Measurements from ENCODE around the gene FAP. TPM values are rescaled to one million over a fixed set of nuclear protein-coding genes. Genes with fewer than 3 reads are reported as not detected.

The FAP gene
- total RNA-seq, 1 experiment from 2014 or later = 0.61 TPM

- BruUV-seq (replicated peaks) = no TSS peak
- intact Hi-C loops (cut with micrococcal nuclease; ENCODE audit: unreplicated experiment) = no loop called here
- Mint-ChIP-seq H3K36me3 (ENCODE audit: insufficient read depth, unreplicated experiment) (no peaks in the 10 kb centered on the region), H3K27me3 (ENCODE audit: unreplicated experiment) (peaks cover 15% of the 10 kb centered on the region), H3K4me1 (ENCODE audit: low read depth, unreplicated experiment) (no peaks in the 10 kb centered on the region), H3K9me3 (ENCODE audit: low read depth, unreplicated experiment) (no peaks in the 10 kb centered on the region), H3K27ac (ENCODE audit: unreplicated experiment) (no peak overlapping the region), H3K4me3 (ENCODE audit: low read depth, unreplicated experiment) (no peak overlapping the region)
- CTCF ChIA-PET = interaction anchor here (0.6 to 1.1 kb wide), 2 partner anchors 119 to 615 kb away, joined by 3 to 4 read pairs; no protein-coding TSS in a partner anchor
- no peak for TF ChIP-seq CTCF (IDR thresholded peaks at IDR 0.05; ENCODE audit: unreplicated experiment)
- no peak for DNase-seq
Measured at GRCh38 chr2:162126527-162126926, 116.7 kb downstream of the FAP start.

- Mint-ChIP-seq H3K27me3 (ENCODE audit: unreplicated experiment) (peaks cover 15% of the 10 kb centered on the region), H3K4me1 (ENCODE audit: low read depth, unreplicated experiment) (no peaks in the 10 kb centered on the region), H3K36me3 (ENCODE audit: insufficient read depth, unreplicated experiment) (no peaks in the 10 kb centered on the region), H3K4me3 (ENCODE audit: low read depth, unreplicated experiment) (no peak overlapping the region), H3K9me3 (ENCODE audit: low read depth, unreplicated experiment) (no peaks in the 10 kb centered on the region), H3K27ac (ENCODE audit: unreplicated experiment) (no peak overlapping the region)
- DNase-seq = no peak
- TF ChIP-seq CTCF (IDR thresholded peaks at IDR 0.05; ENCODE audit: unreplicated experiment) = no peak
- CTCF ChIA-PET = interaction anchor here (0.6 to 1.1 kb wide), 2 partner anchors 118 to 615 kb away, joined by 3 to 4 read pairs; no protein-coding TSS in a partner anchor
- intact Hi-C loops (cut with micrococcal nuclease; ENCODE audit: unreplicated experiment) = no loop called here
- BruUV-seq (replicated peaks) = no TSS peak
Measured at GRCh38 chr2:162126111-162126519, 117.1 kb downstream of the FAP start.

GRCh38 chr2:162125138-162125537 is 118.1 kb downstream of the FAP start:
- Mint-ChIP-seq H3K4me1 (ENCODE audit: low read depth, unreplicated experiment) (no peaks in the 10 kb centered on the region), H3K36me3 (ENCODE audit: insufficient read depth, unreplicated experiment) (no peaks in the 10 kb centered on the region), H3K4me3 (ENCODE audit: low read depth, unreplicated experiment) (no peak overlapping the region), H3K9me3 (ENCODE audit: low read depth, unreplicated experiment) (no peaks in the 10 kb centered on the region), H3K27ac (ENCODE audit: unreplicated experiment) (no peak overlapping the region), H3K27me3 (ENCODE audit: unreplicated experiment) (peaks cover 15% of the 10 kb centered on the region)
- no peak for TF ChIP-seq CTCF (IDR thresholded peaks at IDR 0.05; ENCODE audit: unreplicated experiment)
- intact Hi-C loops (cut with micrococcal nuclease; ENCODE audit: unreplicated experiment) = no loop called here
- BruUV-seq (replicated peaks) = no TSS peak
- no peak for DNase-seq
- CTCF ChIA-PET = no interaction called here

GRCh38 chr2:162123806-162124758 is 119.2 kb downstream of the FAP start:
- CTCF ChIA-PET = interaction anchor here (0.5 kb wide), 1 partner anchor 13 kb away, joined by 3 read pairs; no protein-coding TSS in a partner anchor
- no TSS peak for BruUV-seq (replicated peaks)
- intact Hi-C loops (cut with micrococcal nuclease; ENCODE audit: unreplicated experiment) = loop anchor here (1.0 to 5.0 kb wide), 3 partner anchors 52 to 177 kb away; partner anchors contain the start of gene DPP4
- Mint-ChIP-seq H3K27ac (ENCODE audit: unreplicated experiment) (no peak overlapping the region), H3K4me3 (ENCODE audit: low read depth, unreplicated experiment) (no peak overlapping the region), H3K36me3 (ENCODE audit: insufficient read depth, unreplicated experiment) (no peaks in the 10 kb centered on the region), H3K27me3 (ENCODE audit: unreplicated experiment) (peaks cover 14% of the 10 kb centered on the region), H3K9me3 (ENCODE audit: low read depth, unreplicated experiment) (no peaks in the 10 kb centered on the region), H3K4me1 (ENCODE audit: low read depth, unreplicated experiment) (no peaks in the 10 kb centered on the region)
- TF ChIP-seq CTCF (IDR thresholded peaks at IDR 0.05; ENCODE audit: unreplicated experiment) = no peak
- peak; percentile 13 for DNase-seq

Other genes with a start within 250 kb of the FAP start
- gene DPP4, start 169.2 kb downstream of the FAP start, total RNA-seq (2022) = 27.6 TPM in 2 replicates
- gene GCG, start 91.2 kb downstream of the FAP start, total RNA-seq (2022) = not detected in 2 replicates
- 63.7 and 126 TPM in 2 replicates for gene IFIH1, start 75.2 kb upstream of the FAP start, total RNA-seq (2022)
- 51.2 and 57.5 TPM in 2 replicates for gene GCA, start 100.7 kb upstream of the FAP start, total RNA-seq (2022)